Panc1 (cell line): ENCODE data around the gene SPCS3. TPM values are rescaled to one million over a fixed set of nuclear protein-coding genes. Genes with fewer than 3 reads are reported as not detected.

Source experiments
- ATAC-seq: fragments of 200-7000 bp; cut with Tn5 transposase; 2 replicates; pipeline ENCODE4 v1.9.1; 2020; ENCODE audit warnings: mild to moderate bottlenecking, moderate library complexity
- Bru-seq: library from RNA; stranded (reverse); fragments of 400-500 nt; gene quantifications from one replicate; lab custom pipeline; 2021; lab: Mats Ljungman, UMichigan
- BruChase-seq, 2 experiments: library from RNA; stranded (reverse); fragments of 400-500 nt; gene quantifications; one replicate each; lab custom pipeline; 2021; lab: Mats Ljungman, UMichigan
- BruUV-seq: library from RNA; stranded (reverse); fragments of 400-500 nt; replicated peaks from 2 replicates; lab custom pipeline; 2021; lab: Mats Ljungman, UMichigan
- CTCF ChIA-PET: fragments of 300-600 bp; sonication (Branson Sonifier 250); formaldehyde crosslinking; loops from one replicate; lab custom pipeline; 2022; ENCODE audit warnings: antibody characterized with exemption; lab: Charles Lee
- POLR2A ChIA-PET: fragments of 300-600 bp; sonication (Branson Sonifier 250); formaldehyde crosslinking; loops from one replicate; lab custom pipeline; 2022; ENCODE audit warnings: antibody characterized with exemption; lab: Charles Lee
- DNase-seq: peaks from one replicate; pipeline ENCODE4 v3.0.0-alpha.2; 2010; ENCODE audit warnings: low read depth, low spot score
- H3K27ac ChIP-seq: 2 replicates; pipeline ENCODE4 v1.5.1; 2011; ENCODE audit warnings: mild to moderate bottlenecking, low read length, inconsistent platforms
- H3K27me3 ChIP-seq: fragments of 200-500 bp; sonication (Bioruptor generic); 2 replicates; pipeline ENCODE4 v1.6.0; 2014; ENCODE audit warnings: low read length, inconsistent platforms; ENCODE audit not compliant: control insufficient read depth, insufficient read depth
- H3K36me3 ChIP-seq: fragments of 200-500 bp; sonication (Bioruptor generic); 2 replicates; pipeline ENCODE4 v1.5.1; 2014; ENCODE audit warnings: inconsistent platforms, mild to moderate bottlenecking, low read length, moderate library complexity; ENCODE audit not compliant: control insufficient read depth, insufficient read depth
- H3K4me1 ChIP-seq: 2 replicates; pipeline ENCODE4 v1.5.1; 2011; ENCODE audit warnings: inconsistent platforms, mild to moderate bottlenecking, low read length, moderate library complexity; ENCODE audit not compliant: control insufficient read depth, insufficient read depth
- H3K4me3 ChIP-seq, 2 experiments: 2 replicates each; pipeline ENCODE4 v1.5.1; 2011 to 2012; ENCODE audit warnings: low read depth in 2 of 2, low read length in 2 of 2, mild to moderate bottlenecking in 2 of 2, inconsistent platforms in 1 of 2, moderate library complexity in 1 of 2
- H3K9me3 ChIP-seq: fragments of 200-500 bp; sonication (Bioruptor generic); 2 replicates; pipeline ENCODE4 v1.5.1; 2014; ENCODE audit warnings: low read depth, mild to moderate bottlenecking, inconsistent platforms, low read length, moderate library complexity; ENCODE audit not compliant: control insufficient read depth, insufficient read depth
- CTCF ChIP-seq: fragments of 450-650 bp; IDR thresholded peaks from 2 replicates; pipeline ENCODE4 v1.5.1; 2017; ENCODE audit warnings: mild to moderate bottlenecking
- POLR2AphosphoS5 ChIP-seq: IDR thresholded peaks from 2 replicates; pipeline ENCODE4 v1.6.1; 2012; ENCODE audit warnings: mild to moderate bottlenecking, low read depth, low read length, moderate library complexity
- SIN3A ChIP-seq: IDR thresholded peaks from 2 replicates; pipeline ENCODE4 v1.6.1; 2012; ENCODE audit warnings: low read depth, mild to moderate bottlenecking, low read length, moderate library complexity, borderline replicate concordance; ENCODE audit not compliant: insufficient read depth
- TCF7L2 ChIP-seq: IDR thresholded peaks from 2 replicates; pipeline ENCODE4 v1.6.1; 2011; ENCODE audit warnings: mild to moderate bottlenecking, low read depth, low read length, inconsistent platforms
- in situ Hi-C: cut with HindIII; loops from 2 replicates; pipeline ENCODE4 v1.10.0; 2016; ENCODE audit warnings: low sequenced_read_pairs, low pct_unique_long_range_greater_than_20kb
- intact Hi-C: fragments of 100-400 bp; cut with micrococcal nuclease; formaldehyde crosslinking; loops from one replicate; pipeline ENCODE4 v1.10.0; 2022; ENCODE audit not compliant: unreplicated experiment
- long read RNA-seq: library from polyadenylated mRNA; unstranded; transcript quantifications from one replicate; pipeline ENCODE4 v2.0.0, GENCODE V29; 2021; ENCODE audit not compliant: unreplicated experiment
- polyA plus RNA-seq: library from polyadenylated mRNA; unstranded; fragments of >200 nt; gene quantifications from one replicate; pipeline ENCODE4 v1.2.1, GENCODE V29; 2012; ENCODE audit warnings: missing spikeins; ENCODE audit not compliant: insufficient read length
- total RNA-seq: library from RNA; stranded (reverse); gene quantifications from one replicate; pipeline ENCODE4 v1.2.1, GENCODE V29; 2021; ENCODE audit not compliant: unreplicated experiment
- TF ChIP-seq, protein P1 (sequence below), 2 experiments: IDR thresholded peaks; 2 replicates each; pipeline ENCODE4 v1.6.1; 2011 to 2012; ENCODE audit warnings: low read depth in 2 of 2, control low read depth in 1 of 2, low read length in 1 of 2, mild to moderate bottlenecking in 1 of 2, moderate library complexity in 1 of 2; ENCODE audit not compliant: insufficient read depth in 1 of 2

Gene SPCS3
- total RNA-seq: 78.5 TPM
- polyA plus RNA-seq: 47.3 TPM
- Bru-seq, nascent RNA: percentile 88 among the genes with signal in this experiment
- percentile 97 among the genes with signal in this experiment for BruChase-seq, experiment 1, labeled RNA remaining after a 2-hour chase
- percentile 98 among the genes with signal in this experiment for BruChase-seq, experiment 2, labeled RNA remaining after a 6-hour chase
- long read RNA-seq, full-length matches to known transcripts: 57 of 73 reads
- long read RNA-seq, partial matches to known transcripts: 0 of 73 reads
- long read RNA-seq, other reads (novel, unspliced or antisense): 16 of 73 reads

GRCh38 chr4:176319704-176320339, at the start of gene SPCS3:
Gene SPCS3, plus strand, starts transcription at chr4:176319966. Its CDS starts 111 bp downstream, at chr4:176320077.
- ATAC-seq: peak; percentile 99
- intact Hi-C loops: no loop called here
- in situ Hi-C loops: no loop called here
- Histone ChIP-seq H3K9me3 (no peaks in the 10 kb centered on the region), H3K4me3 (peak within 1 kb of the TSS; percentile 77 to 93), H3K27me3 (no peaks in the 10 kb centered on the region), H3K36me3 (no peaks in the 10 kb centered on the region; the same call in 1 of the 2 replicates), H3K27ac (peak within 1 kb of the TSS; percentile 85), H3K4me1 (peaks cover 2% of the 10 kb centered on the region; the same call in 1 of the 2 replicates)
- no TSS peak for BruUV-seq
- no peak for TF ChIP-seq CTCF
- TF ChIP-seq SIN3A: 0 out of 2 replicates have a peak, but pooled peaks have one; percentile 71
- TF ChIP-seq, protein P1, sequence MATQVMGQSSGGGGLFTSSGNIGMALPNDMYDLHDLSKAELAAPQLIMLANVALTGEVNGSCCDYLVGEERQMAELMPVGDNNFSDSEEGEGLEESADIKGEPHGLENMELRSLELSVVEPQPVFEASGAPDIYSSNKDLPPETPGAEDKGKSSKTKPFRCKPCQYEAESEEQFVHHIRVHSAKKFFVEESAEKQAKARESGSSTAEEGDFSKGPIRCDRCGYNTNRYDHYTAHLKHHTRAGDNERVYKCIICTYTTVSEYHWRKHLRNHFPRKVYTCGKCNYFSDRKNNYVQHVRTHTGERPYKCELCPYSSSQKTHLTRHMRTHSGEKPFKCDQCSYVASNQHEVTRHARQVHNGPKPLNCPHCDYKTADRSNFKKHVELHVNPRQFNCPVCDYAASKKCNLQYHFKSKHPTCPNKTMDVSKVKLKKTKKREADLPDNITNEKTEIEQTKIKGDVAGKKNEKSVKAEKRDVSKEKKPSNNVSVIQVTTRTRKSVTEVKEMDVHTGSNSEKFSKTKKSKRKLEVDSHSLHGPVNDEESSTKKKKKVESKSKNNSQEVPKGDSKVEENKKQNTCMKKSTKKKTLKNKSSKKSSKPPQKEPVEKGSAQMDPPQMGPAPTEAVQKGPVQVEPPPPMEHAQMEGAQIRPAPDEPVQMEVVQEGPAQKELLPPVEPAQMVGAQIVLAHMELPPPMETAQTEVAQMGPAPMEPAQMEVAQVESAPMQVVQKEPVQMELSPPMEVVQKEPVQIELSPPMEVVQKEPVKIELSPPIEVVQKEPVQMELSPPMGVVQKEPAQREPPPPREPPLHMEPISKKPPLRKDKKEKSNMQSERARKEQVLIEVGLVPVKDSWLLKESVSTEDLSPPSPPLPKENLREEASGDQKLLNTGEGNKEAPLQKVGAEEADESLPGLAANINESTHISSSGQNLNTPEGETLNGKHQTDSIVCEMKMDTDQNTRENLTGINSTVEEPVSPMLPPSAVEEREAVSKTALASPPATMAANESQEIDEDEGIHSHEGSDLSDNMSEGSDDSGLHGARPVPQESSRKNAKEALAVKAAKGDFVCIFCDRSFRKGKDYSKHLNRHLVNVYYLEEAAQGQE (IDR thresholded peaks at IDR 0.05; ENCODE audit: insufficient read depth in 1 of 2, low read depth in 2 of 2, low read length in 1 of 2): no peak
- peak; percentile 61; the same call in 1 of the 2 replicates for TF ChIP-seq POLR2AphosphoS5
- no peak for TF ChIP-seq TCF7L2
- ChIA-PET CTCF (no interaction called here), POLR2A (no interaction called here)
- peak; percentile 48 for DNase-seq

DNA sequence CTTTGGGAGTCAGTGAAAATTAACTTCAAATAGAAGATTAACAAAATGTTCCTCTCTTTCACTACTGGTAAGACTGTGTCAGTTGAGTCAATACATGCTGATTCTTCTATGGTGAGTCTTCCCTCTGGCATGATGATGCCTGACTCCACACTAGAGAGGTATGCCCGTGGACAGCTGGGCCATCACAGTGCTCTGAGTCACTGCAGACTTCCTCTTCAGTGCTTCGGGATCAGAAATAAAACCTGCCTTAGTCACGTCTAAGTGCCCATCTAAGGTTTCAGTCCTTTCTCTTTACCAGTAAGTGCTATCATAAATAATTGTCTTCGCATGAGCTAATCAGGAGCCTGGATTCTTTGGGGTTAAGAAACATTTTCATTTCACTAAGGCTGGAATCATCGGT, 49.1 kb upstream of the SPCS3 start:
- Histone ChIP-seq H3K36me3 (no peaks in the 10 kb centered on the region), H3K9me3 (no peaks in the 10 kb centered on the region), H3K4me3 (no peak overlapping the region), H3K27me3 (no peaks in the 10 kb centered on the region), H3K27ac (no peak overlapping the region), H3K4me1 (no peaks in the 10 kb centered on the region)
- ATAC-seq (peak; percentile 94), DNase-seq (peak; percentile 83)
- TF ChIP-seq SIN3A: no peak
- TF ChIP-seq POLR2AphosphoS5: no peak
- no peak for TF ChIP-seq CTCF
- TF ChIP-seq TCF7L2: no peak
- TF ChIP-seq, protein P1 (IDR thresholded peaks at IDR 0.05; ENCODE audit: insufficient read depth in 1 of 2, low read depth in 2 of 2, low read length in 1 of 2): no peak
- ChIA-PET POLR2A (no interaction called here), CTCF (no interaction called here)
- no TSS peak for BruUV-seq
- in situ Hi-C loops (no loop called here), intact Hi-C loops (no loop called here)
